HG03442 (cell line): ENCODE measurements around the gene PPAT.
A peak's percentile ranks its signal among the peaks of the same experiment; 100 is the strongest.
"Not testable (repeated sequence)": the region's sequence is repeated elsewhere in the genome, so short reads cannot be mapped to it uniquely, and the experiment has no call there.

ENCODE experiments used
- ATAC-seq: cut with Tn5 transposase; IDR thresholded peaks from one replicate; pipeline ENCODE4 v1.9.1; 2021; ENCODE audit warnings: mild to moderate bottlenecking, moderate library complexity; ENCODE audit not compliant: unreplicated experiment

Gene PPAT

GRCh38 chr4:56387023-56388001, 48.1 kb downstream of the PPAT start, which contains the start of gene AASDH:
AASDH (minus strand) TSS chr4:56387491; CDS start chr4:56384299, 3,192 bp downstream.
- ATAC-seq, result peak; percentile 94

GRCh38 chr4:56386091-56386490, 49.3 kb downstream of the PPAT start:
- ATAC-seq, result no peak

- ATAC-seq, result no peak
Observed at GRCh38 chr4:56375458-56375857, 60.0 kb downstream of the PPAT start.

GRCh38 chr4:56374956-56375355, 60.5 kb downstream of the PPAT start:
- no peak for ATAC-seq

- ATAC-seq, result no peak
Observed at GRCh38 chr4:56372774-56373173, 62.6 kb downstream of the PPAT start.

GRCh38 chr4:56371426-56372220, 63.8 kb downstream of the PPAT start:
- ATAC-seq, result no peak

GRCh38 chr4:56370377-56370776, 65.0 kb downstream of the PPAT start:
- ATAC-seq, result no peak

- ATAC-seq, result not testable (repeated sequence)
Observed at GRCh38 chr4:56362981-56363380, 72.4 kb downstream of the PPAT start.

- no peak for ATAC-seq
Observed at GRCh38 chr4:56360071-56360470, 75.3 kb downstream of the PPAT start.

GRCh38 chr4:56356650-56357049, 78.8 kb downstream of the PPAT start:
- ATAC-seq, result no peak

- no peak for ATAC-seq
Observed at GRCh38 chr4:56348576-56348975, 86.8 kb downstream of the PPAT start.

- ATAC-seq, result no peak
Observed at GRCh38 chr4:56345458-56345857, 90.0 kb downstream of the PPAT start.
